Activated T-helper 9 cell treated with anti-CD3 and anti-CD28 coated beads, Interleukin-2, amount 50 U/mL, for 16 hours (primary cell): ENCODE results near the gene STAM2.
A peak's percentile ranks its signal among the peaks of the same experiment; 100 is the strongest.
"Not testable (repeated sequence)": the region's sequence is repeated elsewhere in the genome, so short reads cannot be mapped to it uniquely, and the experiment has no call there.

Experiments used
- DNase-seq: peaks from one replicate; pipeline ENCODE4 v3.0.0-alpha.2; 2020; ENCODE audit warnings: low read depth

Gene STAM2

DNA sequence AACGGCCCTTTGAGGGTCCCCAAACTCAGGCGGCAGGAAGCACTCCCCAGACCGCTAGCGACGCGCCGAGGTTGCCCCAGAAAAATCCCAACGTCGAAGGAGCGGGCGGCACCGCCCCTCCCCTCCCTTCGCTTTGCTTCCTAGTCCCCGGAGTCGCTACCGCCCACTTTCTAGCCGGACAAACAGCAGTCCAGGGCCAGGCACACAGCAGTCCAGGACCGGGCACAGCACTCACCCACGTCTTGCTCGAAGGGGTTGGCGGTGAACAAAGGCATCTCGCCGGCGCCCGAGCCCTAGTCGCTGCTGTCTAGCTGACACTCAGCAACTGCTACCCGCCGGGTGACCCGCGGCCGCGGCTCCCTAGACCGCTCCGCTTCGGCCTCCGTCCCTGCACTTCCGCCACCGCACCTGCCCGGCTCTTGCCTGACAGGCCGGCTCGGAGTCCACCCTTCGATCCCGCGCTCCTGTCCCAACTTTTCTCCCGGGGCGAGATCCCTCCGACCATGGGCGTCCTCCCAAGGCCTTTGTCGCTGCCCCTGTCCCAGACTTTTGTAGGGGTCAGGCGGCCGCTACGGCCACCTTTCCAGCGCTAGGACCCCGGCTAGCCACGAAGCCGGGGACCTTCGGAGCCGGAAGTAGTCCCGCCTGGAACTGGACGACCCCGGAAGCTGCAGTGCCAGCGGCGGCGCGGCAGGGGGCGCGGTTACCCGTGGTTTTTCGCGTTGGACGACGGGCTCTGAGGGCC is at the start of gene STAM2:
TSS of gene STAM2 (minus strand) at position 396 of the 745 bp plus-strand sequence. CDS start at position 275, 121 bp downstream.
- peak; percentile 88 for DNase-seq

- no peak for DNase-seq
Observed at GRCh38 chr2:152223977-152224376, 48.4 kb upstream of the STAM2 start.

- DNase-seq: no peak
Observed at GRCh38 chr2:152222975-152223637, 47.5 kb upstream of the STAM2 start.

DNA sequence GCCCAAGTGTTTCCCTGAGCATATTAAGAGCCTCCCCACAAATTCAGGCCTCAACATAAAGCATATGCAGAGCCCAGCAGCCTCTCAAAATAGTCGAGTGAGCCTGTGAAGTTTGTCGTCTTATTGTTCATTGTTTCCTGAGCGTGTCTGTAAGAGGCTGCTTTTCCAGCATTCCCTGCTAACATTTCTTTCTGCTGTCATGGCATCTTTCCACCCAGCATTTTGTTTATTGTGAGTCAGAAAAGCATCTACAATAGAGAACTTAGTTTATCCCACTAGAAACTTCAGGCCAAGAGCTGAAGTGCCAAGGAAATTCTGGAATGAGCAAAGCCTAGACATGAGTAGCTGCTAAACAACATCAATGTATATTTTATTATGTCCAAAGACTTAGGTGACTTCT is 46.3 kb upstream of the STAM2 start:
- no peak for DNase-seq

GRCh38 chr2:152219077-152219828 is 43.7 kb upstream of the STAM2 start:
- no peak for DNase-seq

DNA sequence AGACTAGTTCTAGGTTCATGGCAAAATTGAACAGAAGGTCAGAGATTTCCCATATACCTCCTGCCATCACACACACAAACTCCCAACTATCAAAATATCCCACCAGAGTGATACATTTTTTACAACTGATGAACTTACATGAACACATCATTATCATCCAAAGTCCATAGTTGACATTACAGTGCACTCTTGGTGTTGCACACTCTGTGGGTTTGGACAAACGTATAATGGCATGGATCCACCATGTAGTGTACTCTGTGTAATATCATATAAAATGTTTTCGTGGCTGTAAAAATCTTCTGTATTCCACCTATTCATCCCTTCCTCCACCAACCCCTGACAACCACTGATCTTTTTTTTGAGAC is 25.9 kb upstream of the STAM2 start:
- no peak for DNase-seq

DNA sequence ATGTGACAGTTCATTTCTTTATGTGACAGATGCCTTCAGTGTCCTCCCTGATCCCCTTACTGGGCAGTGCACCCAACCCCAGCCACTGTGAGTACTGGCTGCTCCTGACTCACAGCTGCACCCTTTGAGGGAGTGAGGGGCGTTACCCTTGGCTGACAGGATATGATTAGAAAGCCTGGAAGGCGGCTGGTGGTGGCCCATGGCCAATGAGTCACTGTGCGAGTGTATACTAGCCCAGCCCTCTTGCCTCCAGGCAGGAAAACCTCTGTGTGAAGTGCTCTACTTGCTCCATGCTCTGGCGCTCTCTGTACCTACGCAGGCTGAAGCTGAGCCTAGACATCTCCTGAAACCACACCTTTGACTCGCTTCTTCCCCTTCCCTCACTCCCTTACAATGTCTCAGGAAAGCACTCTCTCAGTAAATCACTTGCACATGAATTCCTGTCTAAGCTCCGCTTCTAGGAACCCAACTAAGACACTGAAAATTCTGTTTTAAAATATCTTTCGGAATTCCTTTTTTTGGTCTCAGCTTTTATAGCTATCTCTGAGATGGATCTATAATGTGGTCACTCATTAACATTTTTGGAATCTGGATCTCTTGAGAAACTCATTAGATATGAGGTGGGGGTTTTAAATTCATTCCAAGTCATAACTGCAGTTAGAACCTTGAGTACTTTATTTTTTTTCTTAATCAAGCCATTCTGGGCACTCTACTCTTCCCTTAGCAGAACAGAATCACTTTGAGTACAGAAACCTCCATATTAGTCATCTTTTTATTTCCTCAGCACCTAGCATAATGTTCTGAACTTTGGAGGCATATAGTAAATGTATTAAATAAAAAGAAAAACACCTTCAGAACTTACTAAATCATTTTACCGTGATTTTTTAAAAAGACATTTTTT is 25.3 kb upstream of the STAM2 start:
- DNase-seq: no peak

- no peak for DNase-seq
Observed at GRCh38 chr2:152200101-152200500, 24.5 kb upstream of the STAM2 start.

- DNase-seq: no peak
Observed at GRCh38 chr2:152198499-152198898, 22.9 kb upstream of the STAM2 start.

DNA sequence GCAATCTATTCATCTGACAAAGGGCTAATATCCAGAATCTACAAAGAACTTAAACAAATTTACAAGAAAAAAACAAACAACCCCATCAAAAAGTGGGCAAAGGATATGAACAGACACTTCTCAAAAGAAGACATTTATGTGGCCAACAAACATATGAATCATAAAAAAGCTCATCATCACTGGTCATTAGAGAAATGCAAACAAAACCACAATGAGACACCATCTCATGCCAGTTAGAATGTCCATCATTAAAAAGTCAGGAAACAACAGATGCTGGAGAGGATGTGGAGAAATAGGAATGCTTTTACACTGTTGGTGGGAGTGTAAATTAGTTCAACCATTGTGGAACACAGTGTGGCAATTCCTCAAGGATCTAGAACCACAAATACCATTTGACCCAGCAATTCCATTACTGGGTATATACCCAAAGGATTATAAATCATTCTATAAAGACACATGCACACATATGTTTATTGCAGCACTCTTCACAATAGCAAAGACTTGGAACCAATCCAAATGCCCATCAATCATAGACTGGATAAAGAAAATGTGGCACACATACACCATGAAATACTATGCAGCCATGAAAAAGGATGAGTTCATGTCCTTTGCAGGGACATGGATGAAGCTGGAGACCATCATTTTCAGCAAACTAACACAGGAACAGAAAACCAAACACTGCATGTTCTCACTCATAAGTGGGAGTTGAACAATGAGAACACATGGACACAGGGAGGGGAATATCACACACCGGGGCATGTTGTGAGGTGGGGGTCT is 22.1 kb upstream of the STAM2 start:
- not testable (repeated sequence) for DNase-seq

- no peak for DNase-seq
Observed at GRCh38 chr2:152189622-152190495, 14.3 kb upstream of the STAM2 start.

- DNase-seq: not testable (repeated sequence)
Observed at GRCh38 chr2:152186808-152187207, 11.2 kb upstream of the STAM2 start.

GRCh38 chr2:152186262-152186661 is 10.7 kb upstream of the STAM2 start:
- no peak for DNase-seq

DNA sequence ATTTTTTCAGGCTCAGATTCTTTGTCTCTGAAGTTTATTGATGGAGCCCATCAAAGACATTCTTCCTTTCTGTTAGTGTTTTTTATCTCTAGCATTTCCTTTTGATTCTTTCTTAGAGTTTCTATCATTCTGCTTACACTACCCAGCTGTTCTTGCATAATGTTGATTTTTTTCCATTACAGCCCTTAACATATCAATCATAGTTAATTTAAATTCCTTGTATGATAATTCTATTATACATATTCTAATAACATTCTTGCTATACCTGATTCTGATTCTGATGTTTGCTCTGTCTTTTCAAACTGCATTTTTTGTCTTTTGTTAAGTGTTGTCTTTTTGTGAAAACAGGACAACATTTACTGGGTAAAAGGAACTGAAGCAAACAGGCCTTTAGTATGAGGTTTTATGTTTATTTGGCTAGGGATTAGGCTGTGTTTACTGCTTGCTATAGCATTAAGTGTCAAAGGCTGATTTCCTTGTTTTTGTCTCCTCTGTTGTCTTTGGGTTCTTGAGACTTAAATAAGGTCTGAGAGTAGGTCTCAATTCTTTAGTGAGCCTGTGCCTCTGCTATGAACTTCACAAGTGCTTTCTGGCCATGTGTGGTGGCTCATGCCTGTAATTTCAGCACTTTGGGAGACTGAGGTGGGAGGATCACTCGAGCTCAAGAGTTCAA is 8.0 kb upstream of the STAM2 start:
- DNase-seq: no peak

- not testable (repeated sequence) for DNase-seq
Observed at GRCh38 chr2:152177667-152178066, 2.1 kb upstream of the STAM2 start.

DNA sequence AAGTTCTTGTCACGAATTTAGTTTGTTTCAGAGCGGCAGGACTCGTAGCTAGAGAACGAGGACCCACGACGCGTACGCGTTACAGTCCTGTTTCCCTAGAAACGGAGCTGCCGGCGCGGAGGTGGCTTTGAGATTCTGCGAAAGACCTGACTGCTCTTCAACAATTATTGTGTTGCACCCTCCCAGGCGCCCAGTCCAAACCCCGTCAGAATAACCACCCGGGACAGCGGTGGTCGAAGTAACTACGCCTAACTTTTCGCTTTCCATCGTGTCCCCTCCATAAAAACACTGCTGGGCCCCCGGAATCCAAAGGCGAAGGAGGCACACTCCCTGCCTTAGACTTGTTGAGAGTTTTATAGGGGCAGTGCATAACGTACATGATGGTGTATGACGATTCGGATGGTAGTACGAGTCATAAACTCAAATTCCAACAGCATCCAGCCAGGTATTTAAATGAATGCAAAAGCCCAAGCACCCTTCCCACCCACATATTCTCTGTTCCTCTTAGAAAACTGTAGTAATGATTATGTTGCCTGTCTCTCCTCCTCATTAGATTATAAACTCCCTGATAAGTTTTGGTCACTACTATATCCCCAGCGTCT is 651 bp upstream of the STAM2 start:
- DNase-seq: no peak

- no peak for DNase-seq
Observed at GRCh38 chr2:152175012-152175367, 573 bp downstream of the STAM2 start.

GRCh38 chr2:152174574-152174973 is 989 bp downstream of the STAM2 start:
- no peak for DNase-seq

DNA sequence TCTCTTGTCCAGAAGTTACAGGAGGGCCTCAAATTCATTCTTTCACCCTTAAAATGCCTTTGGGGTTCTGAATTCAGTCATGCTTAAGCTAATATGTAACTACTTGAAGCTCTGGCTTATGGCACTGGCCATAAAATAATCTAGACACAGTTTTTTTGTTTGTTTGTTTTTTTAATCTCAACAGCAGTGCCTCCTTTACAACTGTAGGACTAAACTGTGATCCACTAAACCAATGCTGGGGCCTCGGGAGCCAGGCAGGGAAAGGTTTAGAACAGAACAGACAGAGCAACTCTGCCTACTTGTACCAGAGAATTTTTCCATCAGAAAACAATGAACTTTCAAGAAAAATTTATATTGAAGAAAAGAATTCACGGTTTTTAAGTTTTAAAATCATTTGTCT is 1.7 kb downstream of the STAM2 start:
- DNase-seq: no peak
